Astrocyte of the cerebellum (primary cell): ENCODE data around the gene AATF.

Experiments used
- DNase-seq: peaks from one replicate; pipeline ENCODE4 v3.0.0-alpha.2; 2011; ENCODE audit warnings: low read depth
- H3K4me3 ChIP-seq: 2 replicates; pipeline ENCODE4 v1.5.1; 2011; ENCODE audit warnings: mild to moderate bottlenecking, low read depth, low read length, moderate library complexity
- CTCF ChIP-seq: IDR thresholded peaks from 2 replicates; pipeline ENCODE4 v1.5.1; 2012; ENCODE audit warnings: low read length, low read depth, moderate library complexity, mild to moderate bottlenecking; ENCODE audit errors: missing control alignments
- in situ Hi-C: cut with HindIII; loops from 2 replicates; pipeline ENCODE4 v1.10.0; 2017; ENCODE audit warnings: low sequenced_read_pairs

Gene AATF

DNA sequence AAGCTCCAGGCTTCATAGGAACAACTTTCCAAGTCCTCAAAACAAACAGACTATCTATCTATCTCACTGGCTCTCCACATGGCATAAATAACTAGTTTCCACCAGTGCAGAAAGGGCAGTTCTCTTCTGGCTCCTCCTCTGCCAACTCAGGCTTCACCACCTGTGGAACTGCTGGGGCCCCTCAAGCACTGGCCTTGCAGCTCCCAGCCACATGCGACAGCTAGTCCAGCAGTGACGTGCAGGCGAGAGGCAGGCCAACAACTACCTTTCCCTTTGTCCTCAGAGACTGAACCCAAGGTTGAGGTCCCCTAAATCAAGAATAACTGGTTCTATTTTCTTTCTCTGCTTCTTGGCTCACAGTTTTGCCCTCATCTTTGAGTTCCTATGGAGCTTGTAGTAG is 137.6 kb downstream of the AATF start:
- no peak for TF ChIP-seq CTCF
- no peak for DNase-seq
- H3K4me3 ChIP-seq = no peak overlapping the region
- in situ Hi-C loops = no loop called here

GRCh38 chr17:37086948-37087347 is 138.2 kb downstream of the AATF start:
- no peak for TF ChIP-seq CTCF
- in situ Hi-C loops = no loop called here

DNA sequence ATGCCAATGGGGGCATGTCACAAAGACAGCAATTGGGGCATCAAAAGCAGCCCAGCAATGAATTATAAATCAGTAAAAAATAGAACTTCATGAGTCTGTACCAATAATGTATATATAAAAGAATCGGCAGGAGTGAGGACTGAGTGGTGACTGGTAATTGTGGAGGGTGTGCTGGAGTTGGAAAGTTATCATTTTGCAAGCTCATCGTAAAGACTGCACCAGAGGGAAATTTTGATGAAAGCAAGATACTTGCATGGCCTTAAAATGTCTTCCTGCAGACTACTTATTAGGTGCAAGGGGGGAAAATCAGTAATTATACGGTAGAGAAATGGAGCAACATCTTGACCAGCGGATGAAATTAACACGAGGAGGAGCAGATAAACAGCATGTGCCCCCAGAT is 138.9 kb downstream of the AATF start:
- no peak for TF ChIP-seq CTCF
- H3K4me3 ChIP-seq = no peak overlapping the region
- in situ Hi-C loops = no loop called here

More at GRCh38 chr17:37086948-37087347, 138.2 kb downstream of the AATF start:
- DNase-seq = no peak
- H3K4me3 ChIP-seq = no peak overlapping the region

DNA sequence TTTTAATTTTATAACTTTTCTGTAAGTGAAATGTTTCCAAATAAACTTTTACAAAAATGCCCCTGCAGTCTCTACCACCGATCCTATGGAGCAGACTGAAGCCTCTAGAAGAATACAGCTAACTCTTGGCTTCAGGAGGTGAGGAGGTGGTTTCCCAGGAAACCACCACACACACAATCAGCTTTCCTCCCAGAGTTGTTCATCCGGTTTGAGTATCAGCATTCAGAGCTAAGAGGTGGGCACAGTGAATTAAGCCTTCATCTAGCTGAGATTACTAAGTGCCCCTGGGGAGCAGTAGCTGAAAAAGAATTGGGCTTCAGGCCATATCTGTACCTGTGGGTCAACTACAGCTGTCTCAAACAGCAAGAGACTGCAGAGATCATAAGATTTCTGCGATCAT is 139.7 kb downstream of the AATF start:
- H3K4me3 ChIP-seq = no peak overlapping the region
- no peak for TF ChIP-seq CTCF
- in situ Hi-C loops = no loop called here
- no peak for DNase-seq

More for the DNA sequence above, 138.9 kb downstream of the AATF start:
- no peak for DNase-seq

GRCh38 chr17:37088913-37089312 is 140.2 kb downstream of the AATF start:
- in situ Hi-C loops = no loop called here
- no peak overlapping the region for H3K4me3 ChIP-seq
- no peak for DNase-seq
- TF ChIP-seq CTCF = peak; percentile 4

GRCh38 chr17:37089956-37090355 is 141.2 kb downstream of the AATF start:
- in situ Hi-C loops = no loop called here
- no peak for TF ChIP-seq CTCF
- no peak for DNase-seq
- H3K4me3 ChIP-seq = no peak overlapping the region

GRCh38 chr17:37090941-37091340 is 142.2 kb downstream of the AATF start:
- in situ Hi-C loops = no loop called here

More at GRCh38 chr17:37090941-37091340, 142.2 kb downstream of the AATF start:
- H3K4me3 ChIP-seq = no peak overlapping the region
- TF ChIP-seq CTCF = no peak
- DNase-seq = no peak
